Panc1 (cell line): ENCODE results near the gene MXRA5.

Experiments
- POLR2AphosphoS5 ChIP-seq: IDR thresholded peaks from 2 replicates; pipeline ENCODE4 v1.6.1; 2012; ENCODE audit warnings: mild to moderate bottlenecking, low read depth, low read length, moderate library complexity
- TCF7L2 ChIP-seq: IDR thresholded peaks from 2 replicates; pipeline ENCODE4 v1.6.1; 2011; ENCODE audit warnings: mild to moderate bottlenecking, low read depth, low read length, inconsistent platforms
- TF ChIP-seq, protein P1 (sequence below): fragments of 450-650 bp; IDR thresholded peaks from 2 replicates; pipeline ENCODE4 v1.5.1; 2017; ENCODE audit warnings: mild to moderate bottlenecking
- TF ChIP-seq, protein P2 (sequence below), 2 experiments: IDR thresholded peaks; 2 replicates each; pipeline ENCODE4 v1.6.1; 2011 to 2012; ENCODE audit warnings: low read depth in 2 of 2, control low read depth in 1 of 2, low read length in 1 of 2, mild to moderate bottlenecking in 1 of 2, moderate library complexity in 1 of 2; ENCODE audit not compliant: insufficient read depth in 1 of 2

DNA sequence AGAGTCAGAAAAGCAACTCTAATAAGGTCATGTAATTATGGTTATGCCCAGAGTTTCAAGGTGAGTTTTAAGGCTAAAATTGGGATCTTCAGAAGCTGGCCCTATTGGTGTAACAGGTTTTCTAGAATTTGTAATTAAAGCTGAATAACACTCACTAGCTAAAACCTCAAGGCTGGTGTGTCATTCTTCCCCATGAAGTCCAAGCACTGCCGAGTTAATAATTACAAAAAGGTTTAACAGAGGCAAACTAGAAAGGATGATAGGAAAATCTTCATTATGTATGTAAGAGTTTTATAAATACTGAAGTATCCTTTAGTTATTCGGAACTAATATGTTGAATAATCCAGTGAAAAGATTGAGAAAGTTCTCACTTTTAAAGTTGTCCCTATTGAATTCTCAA is 34.3 kb downstream of the MXRA5 start:
- TF ChIP-seq, protein P1, sequence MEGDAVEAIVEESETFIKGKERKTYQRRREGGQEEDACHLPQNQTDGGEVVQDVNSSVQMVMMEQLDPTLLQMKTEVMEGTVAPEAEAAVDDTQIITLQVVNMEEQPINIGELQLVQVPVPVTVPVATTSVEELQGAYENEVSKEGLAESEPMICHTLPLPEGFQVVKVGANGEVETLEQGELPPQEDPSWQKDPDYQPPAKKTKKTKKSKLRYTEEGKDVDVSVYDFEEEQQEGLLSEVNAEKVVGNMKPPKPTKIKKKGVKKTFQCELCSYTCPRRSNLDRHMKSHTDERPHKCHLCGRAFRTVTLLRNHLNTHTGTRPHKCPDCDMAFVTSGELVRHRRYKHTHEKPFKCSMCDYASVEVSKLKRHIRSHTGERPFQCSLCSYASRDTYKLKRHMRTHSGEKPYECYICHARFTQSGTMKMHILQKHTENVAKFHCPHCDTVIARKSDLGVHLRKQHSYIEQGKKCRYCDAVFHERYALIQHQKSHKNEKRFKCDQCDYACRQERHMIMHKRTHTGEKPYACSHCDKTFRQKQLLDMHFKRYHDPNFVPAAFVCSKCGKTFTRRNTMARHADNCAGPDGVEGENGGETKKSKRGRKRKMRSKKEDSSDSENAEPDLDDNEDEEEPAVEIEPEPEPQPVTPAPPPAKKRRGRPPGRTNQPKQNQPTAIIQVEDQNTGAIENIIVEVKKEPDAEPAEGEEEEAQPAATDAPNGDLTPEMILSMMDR = no peak
- TF ChIP-seq POLR2AphosphoS5 = no peak
- no peak for TF ChIP-seq TCF7L2
- TF ChIP-seq, protein P2, sequence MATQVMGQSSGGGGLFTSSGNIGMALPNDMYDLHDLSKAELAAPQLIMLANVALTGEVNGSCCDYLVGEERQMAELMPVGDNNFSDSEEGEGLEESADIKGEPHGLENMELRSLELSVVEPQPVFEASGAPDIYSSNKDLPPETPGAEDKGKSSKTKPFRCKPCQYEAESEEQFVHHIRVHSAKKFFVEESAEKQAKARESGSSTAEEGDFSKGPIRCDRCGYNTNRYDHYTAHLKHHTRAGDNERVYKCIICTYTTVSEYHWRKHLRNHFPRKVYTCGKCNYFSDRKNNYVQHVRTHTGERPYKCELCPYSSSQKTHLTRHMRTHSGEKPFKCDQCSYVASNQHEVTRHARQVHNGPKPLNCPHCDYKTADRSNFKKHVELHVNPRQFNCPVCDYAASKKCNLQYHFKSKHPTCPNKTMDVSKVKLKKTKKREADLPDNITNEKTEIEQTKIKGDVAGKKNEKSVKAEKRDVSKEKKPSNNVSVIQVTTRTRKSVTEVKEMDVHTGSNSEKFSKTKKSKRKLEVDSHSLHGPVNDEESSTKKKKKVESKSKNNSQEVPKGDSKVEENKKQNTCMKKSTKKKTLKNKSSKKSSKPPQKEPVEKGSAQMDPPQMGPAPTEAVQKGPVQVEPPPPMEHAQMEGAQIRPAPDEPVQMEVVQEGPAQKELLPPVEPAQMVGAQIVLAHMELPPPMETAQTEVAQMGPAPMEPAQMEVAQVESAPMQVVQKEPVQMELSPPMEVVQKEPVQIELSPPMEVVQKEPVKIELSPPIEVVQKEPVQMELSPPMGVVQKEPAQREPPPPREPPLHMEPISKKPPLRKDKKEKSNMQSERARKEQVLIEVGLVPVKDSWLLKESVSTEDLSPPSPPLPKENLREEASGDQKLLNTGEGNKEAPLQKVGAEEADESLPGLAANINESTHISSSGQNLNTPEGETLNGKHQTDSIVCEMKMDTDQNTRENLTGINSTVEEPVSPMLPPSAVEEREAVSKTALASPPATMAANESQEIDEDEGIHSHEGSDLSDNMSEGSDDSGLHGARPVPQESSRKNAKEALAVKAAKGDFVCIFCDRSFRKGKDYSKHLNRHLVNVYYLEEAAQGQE (IDR thresholded peaks at IDR 0.05; ENCODE audit: insufficient read depth in 1 of 2, low read depth in 2 of 2, low read length in 1 of 2) = no peak
